ENCODE measurements around the gene KCNJ5. TPM values are rescaled to one million over a fixed set of nuclear protein-coding genes. Genes with fewer than 3 reads are reported as not detected.

KCNJ5 gene
- total and polyA plus RNA-seq, 10 of the 15 experiments (the other 5 are each of a cell fraction or from before 2014, with no cell fraction given): 0.03 TPM; not detected in 8

- FAIRE-seq: no peak
- intact Hi-C loops (cut with micrococcal nuclease; ENCODE audit: unreplicated experiment): no loop called here
- H4K20me1 ChIP-seq (ENCODE audit: control insufficient read depth, insufficient read depth): no peaks in the 10 kb centered on the region
- H3K4me2 ChIP-seq (ENCODE audit: control insufficient read depth, insufficient read depth): no peak overlapping the region
- POLR2A ChIA-PET: no interaction called here
- RAD21 ChIA-PET (ENCODE audit: unreplicated experiment): no interaction called here
- no peak for ATAC-seq
- no peaks in the 10 kb centered on the region for H3K4me1 ChIP-seq (ENCODE audit: control insufficient read depth, insufficient read depth, low read length)
- CTCF ChIA-PET: no interaction called here
- no peaks in the 10 kb centered on the region for H3K36me3 ChIP-seq (ENCODE audit: control insufficient read depth in 2 of 2, insufficient read depth in 2 of 2, low read length in 1 of 2)
- SMC1A ChIA-PET (ENCODE audit: uncharacterized antibody, unreplicated experiment): no interaction called here
- H3K9me3 ChIP-seq (replicated peaks; ENCODE audit: control insufficient read depth, insufficient read depth, low read length): no peaks in the 10 kb centered on the region
- no peak for DNase-seq (ENCODE audit: low read depth, low spot score)
- no peak overlapping the region for H2AFZ ChIP-seq (ENCODE audit: control insufficient read depth, low read depth, low read length)
- H3K4me3 ChIP-seq: no peak overlapping the region
- no peak overlapping the region for H3K27ac ChIP-seq (ENCODE audit: control insufficient read depth, insufficient read depth)
- no peaks in the 10 kb centered on the region for H3K79me2 ChIP-seq (ENCODE audit: control insufficient read depth, insufficient read depth, low read length)
- H3K9ac ChIP-seq (ENCODE audit: control insufficient read depth, insufficient read depth, low read length): no peak overlapping the region
- in situ Hi-C loops (cut with MboI): no loop called here
- no peak for TF ChIP-seq MTA2 (IDR thresholded peaks at IDR 0.05; ENCODE audit: low read depth)
- TF ChIP-seq SMARCA5 (IDR thresholded peaks at IDR 0.05): no peak
- TF ChIP-seq MYB (IDR thresholded peaks at IDR 0.05; ENCODE audit: borderline replicate concordance, low read depth, low read length): no peak
- no peak for TF ChIP-seq EP300 (IDR thresholded peaks at IDR 0.05; ENCODE audit: borderline replicate concordance in 1 of 2, control insufficient read depth in 1 of 2, low read depth in 2 of 2, low read length in 2 of 2)
- H3K27me3 ChIP-seq (replicated peaks in 1 of 2; ENCODE audit: control insufficient read depth in 2 of 2, insufficient read depth in 2 of 2, low read length in 1 of 2): peaks cover 3% of the 10 kb centered on the region in 2 experiments; a peak in 2 of 4 replicates
- 1% methylated on average over 4 of the region's 4 CpGs for WGBS (ENCODE audit: insufficient coverage, insufficient replicate concordance, low lambda C conversion rate, missing lambda C conversion rate)
- BruUV-seq (replicated peaks): no TSS peak
Observed at GRCh38 chr11:128900468-128900867, 9.3 kb downstream of the KCNJ5 start.

GRCh38 chr11:128901653-128902514, 10.7 kb downstream of the KCNJ5 start:
- Histone ChIP-seq H3K4me2 (ENCODE audit: control insufficient read depth, insufficient read depth) (no peak overlapping the region), H3K79me2 (ENCODE audit: control insufficient read depth, insufficient read depth, low read length) (no peaks in the 10 kb centered on the region), H4K20me1 (ENCODE audit: control insufficient read depth, insufficient read depth) (no peaks in the 10 kb centered on the region), H3K27ac (ENCODE audit: control insufficient read depth, insufficient read depth) (no peak overlapping the region), H3K4me1 (ENCODE audit: control insufficient read depth, insufficient read depth, low read length) (no peaks in the 10 kb centered on the region), H3K27me3 (replicated peaks in 1 of 2; ENCODE audit: control insufficient read depth in 2 of 2, insufficient read depth in 2 of 2, low read length in 1 of 2) (peaks cover 0 to 8% of the 10 kb centered on the region in 2 experiments; a peak in 1 of 4 replicates), H3K36me3 (ENCODE audit: control insufficient read depth in 2 of 2, insufficient read depth in 2 of 2, low read length in 1 of 2) (no peaks in the 10 kb centered on the region), H2AFZ (ENCODE audit: control insufficient read depth, low read depth, low read length) (no peak overlapping the region), H3K4me3 (no peak overlapping the region), H3K9ac (ENCODE audit: control insufficient read depth, insufficient read depth, low read length) (no peak overlapping the region), H3K9me3 (replicated peaks; ENCODE audit: control insufficient read depth, insufficient read depth, low read length) (no peaks in the 10 kb centered on the region; the same call in 2 of the 3 replicates)
- no peak for TF ChIP-seq MYC (IDR thresholded peaks at IDR 0.05; ENCODE audit: insufficient read depth, insufficient read length, insufficient replicate concordance, low read length, severe bottlenecking)
- TF ChIP-seq KDM1A (IDR thresholded peaks at IDR 0.05; ENCODE audit: borderline replicate concordance): no peak
- no peak for TF ChIP-seq NR2C1 (IDR thresholded peaks at IDR 0.05)
- TF ChIP-seq ZNF207 (IDR thresholded peaks at IDR 0.05; ENCODE audit: borderline replicate concordance): no peak
- BruUV-seq (replicated peaks): no TSS peak
- FAIRE-seq: no peak
- intact Hi-C loops (cut with micrococcal nuclease; ENCODE audit: unreplicated experiment) (no loop called here), in situ Hi-C loops (cut with MboI) (no loop called here)
- no peak for DNase-seq (ENCODE audit: low read depth, low spot score)
- POLR2A ChIA-PET: no interaction called here
- RAD21 ChIA-PET (ENCODE audit: unreplicated experiment): no interaction called here
- no peak for ATAC-seq
- SMC1A ChIA-PET (ENCODE audit: uncharacterized antibody, unreplicated experiment): interaction anchor here (1.9 kb wide), 1 partner anchor 9 kb away, joined by 4 read pairs; no protein-coding TSS in a partner anchor
- 50% methylated on average over 29 of the region's 29 CpGs for WGBS (ENCODE audit: insufficient coverage, insufficient replicate concordance, low lambda C conversion rate, missing lambda C conversion rate)
- CTCF ChIA-PET: interaction anchor here (0.6 to 9.2 kb wide), 4 partner anchors 14 to 55 kb away, joined by 3 to 74 read pairs (median 4); no protein-coding TSS in a partner anchor
